ENCODE results near the gene PTPN4.

DNA sequence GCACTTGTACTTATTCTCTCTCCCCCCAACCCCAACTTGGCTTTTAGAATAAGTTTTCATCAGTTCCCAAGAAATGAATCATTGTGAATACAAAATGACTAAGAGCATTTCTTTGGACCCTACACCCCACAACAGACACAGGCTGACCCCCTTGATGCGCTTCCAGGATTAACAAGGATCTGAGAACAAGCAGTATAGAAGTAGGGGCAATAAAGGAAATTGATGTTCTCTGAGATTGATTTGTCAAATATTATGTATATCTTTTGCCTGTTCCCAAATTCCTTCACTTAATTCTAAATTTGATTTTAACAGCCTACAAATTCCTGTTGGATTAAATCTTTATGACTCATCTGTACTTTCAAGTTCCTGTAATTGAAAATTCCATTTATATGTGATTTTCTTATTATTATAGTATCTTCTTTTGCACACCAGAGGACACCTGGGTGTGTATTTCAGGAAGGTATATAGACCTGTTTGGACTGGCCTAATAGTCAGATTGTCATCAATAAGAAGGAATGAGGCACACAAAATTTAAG is 10.2 kb upstream of the PTPN4 start:
- TF ChIP-seq, protein P1, sequence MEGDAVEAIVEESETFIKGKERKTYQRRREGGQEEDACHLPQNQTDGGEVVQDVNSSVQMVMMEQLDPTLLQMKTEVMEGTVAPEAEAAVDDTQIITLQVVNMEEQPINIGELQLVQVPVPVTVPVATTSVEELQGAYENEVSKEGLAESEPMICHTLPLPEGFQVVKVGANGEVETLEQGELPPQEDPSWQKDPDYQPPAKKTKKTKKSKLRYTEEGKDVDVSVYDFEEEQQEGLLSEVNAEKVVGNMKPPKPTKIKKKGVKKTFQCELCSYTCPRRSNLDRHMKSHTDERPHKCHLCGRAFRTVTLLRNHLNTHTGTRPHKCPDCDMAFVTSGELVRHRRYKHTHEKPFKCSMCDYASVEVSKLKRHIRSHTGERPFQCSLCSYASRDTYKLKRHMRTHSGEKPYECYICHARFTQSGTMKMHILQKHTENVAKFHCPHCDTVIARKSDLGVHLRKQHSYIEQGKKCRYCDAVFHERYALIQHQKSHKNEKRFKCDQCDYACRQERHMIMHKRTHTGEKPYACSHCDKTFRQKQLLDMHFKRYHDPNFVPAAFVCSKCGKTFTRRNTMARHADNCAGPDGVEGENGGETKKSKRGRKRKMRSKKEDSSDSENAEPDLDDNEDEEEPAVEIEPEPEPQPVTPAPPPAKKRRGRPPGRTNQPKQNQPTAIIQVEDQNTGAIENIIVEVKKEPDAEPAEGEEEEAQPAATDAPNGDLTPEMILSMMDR (conservative IDR thresholded peaks at IDR 0.05) = no peak
- no peak for TF ChIP-seq EZH2 (IDR thresholded peaks at IDR 0.05; ENCODE audit: low read depth)

Measured in PC-9 (cell line).